ENCODE measurements around the gene ODR4. TPM values are rescaled to one million over a fixed set of nuclear protein-coding genes. Genes with fewer than 3 reads are reported as not detected.
"Not testable (repeated sequence)": the region's sequence is repeated elsewhere in the genome, so short reads cannot be mapped to it uniquely, and the experiment has no call there.

ODR4 gene
- total RNA-seq, 1 donor from 2014 or later = 5.5 TPM

DNA sequence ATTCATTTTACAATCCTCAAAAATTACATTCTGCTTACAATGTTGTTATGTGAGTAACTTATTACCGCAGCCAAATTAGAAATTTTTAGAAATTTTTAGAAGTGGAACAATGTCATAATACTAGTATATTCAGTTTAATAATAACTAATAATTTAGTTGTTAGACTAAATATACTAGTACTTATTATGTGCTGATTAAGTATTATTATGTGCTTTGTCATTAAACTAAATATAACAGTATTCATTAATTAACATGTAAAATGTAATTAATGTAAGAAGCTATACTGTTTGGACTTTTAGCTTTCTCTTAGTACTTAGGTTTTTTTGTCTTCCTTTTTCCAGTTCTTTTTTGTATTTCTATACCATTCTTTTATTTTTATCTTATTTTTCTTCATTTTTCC, 15.3 kb downstream of the ODR4 start:
- TF ChIP-seq, protein P1, sequence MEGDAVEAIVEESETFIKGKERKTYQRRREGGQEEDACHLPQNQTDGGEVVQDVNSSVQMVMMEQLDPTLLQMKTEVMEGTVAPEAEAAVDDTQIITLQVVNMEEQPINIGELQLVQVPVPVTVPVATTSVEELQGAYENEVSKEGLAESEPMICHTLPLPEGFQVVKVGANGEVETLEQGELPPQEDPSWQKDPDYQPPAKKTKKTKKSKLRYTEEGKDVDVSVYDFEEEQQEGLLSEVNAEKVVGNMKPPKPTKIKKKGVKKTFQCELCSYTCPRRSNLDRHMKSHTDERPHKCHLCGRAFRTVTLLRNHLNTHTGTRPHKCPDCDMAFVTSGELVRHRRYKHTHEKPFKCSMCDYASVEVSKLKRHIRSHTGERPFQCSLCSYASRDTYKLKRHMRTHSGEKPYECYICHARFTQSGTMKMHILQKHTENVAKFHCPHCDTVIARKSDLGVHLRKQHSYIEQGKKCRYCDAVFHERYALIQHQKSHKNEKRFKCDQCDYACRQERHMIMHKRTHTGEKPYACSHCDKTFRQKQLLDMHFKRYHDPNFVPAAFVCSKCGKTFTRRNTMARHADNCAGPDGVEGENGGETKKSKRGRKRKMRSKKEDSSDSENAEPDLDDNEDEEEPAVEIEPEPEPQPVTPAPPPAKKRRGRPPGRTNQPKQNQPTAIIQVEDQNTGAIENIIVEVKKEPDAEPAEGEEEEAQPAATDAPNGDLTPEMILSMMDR (IDR thresholded peaks at IDR 0.05) = no peak
- H3K36me3 ChIP-seq = peaks cover 39 to 74% of the 10 kb centered on the region in 2 donors
- H3K9me3 ChIP-seq = no peaks in the 10 kb centered on the region
- H3K4me1 ChIP-seq = no peaks in the 10 kb centered on the region
- no peak overlapping the region for H3K4me3 ChIP-seq
- no peak overlapping the region for H3K27ac ChIP-seq
- intact Hi-C loops (cut with DNase I) = no loop called here
- no peak for DNase-seq (ENCODE audit: low spot score in 2 of 2)
- H3K27me3 ChIP-seq = no peaks in the 10 kb centered on the region

DNA sequence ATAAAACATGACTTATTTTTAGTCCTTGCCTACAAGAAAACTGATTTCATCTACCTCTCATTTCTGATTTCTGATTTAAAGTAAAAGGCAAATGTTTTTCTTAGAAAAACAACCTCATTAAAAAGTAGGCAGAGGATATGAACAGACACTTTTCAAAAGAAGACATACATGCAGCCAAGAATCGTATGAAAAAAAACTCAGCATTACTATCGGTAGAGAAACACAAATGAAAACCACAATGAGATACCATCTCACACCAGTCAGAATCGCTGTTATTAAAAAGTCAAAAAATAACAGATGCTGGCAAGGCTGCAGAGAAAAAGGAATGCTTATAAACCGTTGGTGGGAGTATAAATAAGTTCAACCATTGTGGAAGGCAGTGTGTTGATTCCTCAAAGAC, 16.2 kb downstream of the ODR4 start:
- Histone ChIP-seq H3K4me1 (no peaks in the 10 kb centered on the region), H3K9me3 (no peaks in the 10 kb centered on the region), H3K4me3 (no peak overlapping the region), H3K27ac (no peak overlapping the region), H3K27me3 (no peaks in the 10 kb centered on the region), H3K36me3 (peaks cover 39 to 80% of the 10 kb centered on the region in 2 donors)
- TF ChIP-seq, protein P1 (IDR thresholded peaks at IDR 0.05) = no peak
- intact Hi-C loops (cut with DNase I) = no loop called here
- DNase-seq (ENCODE audit: low spot score in 2 of 2) = no peak

DNA sequence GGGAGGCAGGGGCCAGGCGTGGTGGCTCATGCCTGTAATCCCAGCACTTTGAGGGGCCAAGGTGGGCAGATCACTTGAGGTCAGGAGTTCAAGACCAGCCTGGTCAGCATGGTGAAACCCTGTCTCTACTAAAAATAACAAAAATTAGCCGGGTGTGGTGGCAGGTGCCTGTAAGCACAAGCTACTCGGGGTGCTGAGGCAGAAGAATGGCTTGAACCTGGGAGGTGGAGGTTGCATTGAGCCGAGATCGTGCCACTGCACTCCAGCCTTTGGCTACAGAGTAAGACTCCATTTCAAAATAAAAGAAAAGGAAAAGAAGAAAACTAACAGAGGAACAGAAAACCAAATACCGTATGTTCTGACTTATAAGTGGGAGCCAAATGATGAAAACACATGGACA, 17.1 kb downstream of the ODR4 start:
- H3K27ac ChIP-seq; intact Hi-C loops (cut with DNase I); H3K27me3 ChIP-seq; DNase-seq (ENCODE audit: low spot score in 2 of 2); H3K9me3 ChIP-seq; H3K4me1 ChIP-seq; H3K4me3 ChIP-seq: not testable (repeated sequence)
- peaks cover 39 to 82% of the 10 kb centered on the region in 2 donors for H3K36me3 ChIP-seq

DNA sequence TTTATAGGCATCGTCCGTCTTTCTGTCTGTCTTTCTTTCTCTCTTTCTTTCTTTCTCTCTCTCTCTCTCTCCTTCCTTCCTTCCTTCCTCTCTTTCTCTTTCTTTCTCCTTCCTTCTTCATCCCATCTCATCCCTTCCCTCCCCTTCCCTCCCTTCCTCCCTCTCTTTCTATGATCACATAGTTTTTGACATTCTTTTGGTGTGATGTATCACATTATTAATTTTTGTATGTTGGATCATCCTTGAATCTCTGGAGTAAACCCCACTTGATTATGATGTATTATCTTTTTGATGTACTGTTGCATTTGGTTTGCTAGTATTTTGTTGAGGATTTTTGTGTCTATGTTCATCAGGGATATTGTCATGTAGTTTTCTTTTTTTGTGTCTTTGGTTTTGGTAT, 25.8 kb downstream of the ODR4 start:
- DNase-seq (ENCODE audit: low spot score in 2 of 2); H3K4me1 ChIP-seq; H3K9me3 ChIP-seq; H3K4me3 ChIP-seq; H3K27me3 ChIP-seq; H3K27ac ChIP-seq: not testable (repeated sequence)
- peaks cover 32 to 53% of the 10 kb centered on the region in 2 donors for H3K36me3 ChIP-seq
- intact Hi-C loops (cut with DNase I) = loop anchor here (5.0 to 10.0 kb wide), 2 partner anchors 67 to 586 kb away; no protein-coding TSS in a partner anchor

DNA sequence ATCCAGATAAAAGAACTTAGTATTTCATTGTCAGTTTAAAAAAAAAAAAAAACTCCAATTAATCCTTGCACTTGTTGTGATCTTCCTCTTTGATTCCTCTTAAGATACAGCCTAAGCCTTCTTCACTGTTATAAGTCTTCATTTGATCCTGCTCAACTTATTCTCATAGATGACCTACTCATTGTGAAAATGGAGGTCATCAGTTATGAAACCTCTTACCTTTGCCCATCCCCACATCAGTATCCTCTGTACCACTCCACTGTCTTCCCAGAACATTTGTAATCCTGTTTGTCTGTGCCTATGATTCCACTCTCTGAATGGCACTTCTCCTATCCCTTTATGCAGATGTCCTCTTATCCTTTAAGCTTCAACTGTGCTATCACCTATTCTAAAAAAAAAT, 28.0 kb downstream of the ODR4 start:
- Histone ChIP-seq H3K27me3 (no peaks in the 10 kb centered on the region), H3K36me3 (peaks cover 31 to 53% of the 10 kb centered on the region in 2 donors), H3K9me3 (no peaks in the 10 kb centered on the region), H3K4me1 (no peaks in the 10 kb centered on the region), H3K27ac (no peak overlapping the region), H3K4me3 (no peak overlapping the region)
- TF ChIP-seq, protein P1 (IDR thresholded peaks at IDR 0.05) = no peak
- intact Hi-C loops (cut with DNase I) = loop anchor here (5.0 to 10.0 kb wide), 2 partner anchors 69 to 584 kb away; no protein-coding TSS in a partner anchor
- no peak for DNase-seq (ENCODE audit: low spot score in 2 of 2)

DNA sequence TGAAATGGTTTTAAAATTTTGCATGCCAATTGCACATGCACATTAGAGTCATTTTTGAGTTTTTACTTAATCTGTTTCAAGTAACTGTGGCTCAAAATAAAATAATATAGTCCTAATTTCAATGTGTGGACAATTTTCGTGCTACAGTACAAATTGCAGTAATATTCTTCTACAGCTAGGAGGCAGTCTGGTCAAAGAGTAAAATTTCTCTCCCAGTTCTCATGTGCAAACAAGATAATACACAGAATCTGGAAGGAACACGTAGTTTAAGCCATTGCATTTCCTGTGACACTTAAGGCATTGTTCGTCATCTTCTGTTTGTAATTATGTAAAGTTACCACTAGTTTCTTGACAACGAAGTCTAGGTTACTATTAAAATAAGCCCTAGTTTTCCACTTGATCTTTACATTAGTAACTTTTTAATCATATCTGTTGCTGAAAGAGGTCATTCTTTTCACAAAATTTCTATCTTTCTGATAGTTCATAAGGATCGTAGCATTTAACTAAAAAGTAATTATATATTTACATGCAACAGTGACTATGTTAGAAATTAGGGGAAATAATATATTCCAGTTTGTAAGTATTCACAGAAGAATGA, 28.9 kb downstream of the ODR4 start:
- TF ChIP-seq, protein P1 (IDR thresholded peaks at IDR 0.05) = peak; percentile 21 to 62 (median 50)
- H3K36me3 ChIP-seq = peaks cover 22 to 53% of the 10 kb centered on the region in 2 donors
- DNase-seq (ENCODE audit: low spot score in 2 of 2) = no peak
- no peaks in the 10 kb centered on the region for H3K27me3 ChIP-seq
- H3K4me3 ChIP-seq = no peak overlapping the region
- no peaks in the 10 kb centered on the region for H3K9me3 ChIP-seq
- intact Hi-C loops (cut with DNase I) = loop anchor here (5.0 to 10.0 kb wide), 2 partner anchors 70 to 583 kb away; no protein-coding TSS in a partner anchor
- H3K4me1 ChIP-seq = no peaks in the 10 kb centered on the region
- H3K27ac ChIP-seq = no peak overlapping the region
